Stimulated activated CD4-positive, alpha-beta T cell treated with anti-CD3 and anti-CD28 coated beads, Interleukin-15, amount 100 ng/mL, for 1 hour (primary cell): Measurements from ENCODE around the gene MOG.

Source experiments
- DNase-seq, 2 donors: peaks; one replicate each; pipeline ENCODE4 v3.0.0-alpha.2; 2020; ENCODE audit warnings: low read depth in 1 of 2, low spot score in 1 of 2

Gene MOG

GRCh38 chr6:29675561-29675960 lies 18.7 kb downstream of the MOG start:
- DNase-seq: no peak

GRCh38 chr6:29676981-29677601 lies 20.2 kb downstream of the MOG start:
- DNase-seq: no peak

GRCh38 chr6:29678114-29678513 lies 21.2 kb downstream of the MOG start:
- DNase-seq: no peak

GRCh38 chr6:29679962-29680361 lies 23.1 kb downstream of the MOG start:
- no peak for DNase-seq

GRCh38 chr6:29680416-29680815 lies 23.5 kb downstream of the MOG start:
- no peak for DNase-seq

GRCh38 chr6:29680904-29681303 lies 24.0 kb downstream of the MOG start, which contains the start of gene ZFP57:
ZFP57 (minus strand) TSS chr6:29681152; CDS start chr6:29677003, 4,149 bp downstream.
- DNase-seq: no peak

- no peak for DNase-seq
These were observed 24.9 kb downstream of the MOG start for GRCh38 chr6:29681811-29682210.

GRCh38 chr6:29685718-29686326 lies 28.9 kb downstream of the MOG start:
- no peak for DNase-seq

- no peak for DNase-seq
These were observed 37.7 kb downstream of the MOG start for GRCh38 chr6:29694637-29695036.

- no peak for DNase-seq
These were observed 39.5 kb downstream of the MOG start for GRCh38 chr6:29696147-29697125.

- DNase-seq: peak; percentile 68 to 71
These were observed 45.7 kb downstream of the MOG start for GRCh38 chr6:29702519-29703103.

GRCh38 chr6:29705389-29706231 lies 48.7 kb downstream of the MOG start:
- DNase-seq: no peak

- DNase-seq: peak in 1 of 2 donors; percentile 38
These were observed 51.7 kb downstream of the MOG start for GRCh38 chr6:29708432-29709179.

GRCh38 chr6:29709188-29709587 lies 52.3 kb downstream of the MOG start:
- DNase-seq: no peak

GRCh38 chr6:29710281-29710941 lies 53.5 kb downstream of the MOG start:
- no peak for DNase-seq

- no peak for DNase-seq
These were observed 64.0 kb downstream of the MOG start for GRCh38 chr6:29720863-29721262.
